GM12864 (cell line): Measurements from ENCODE around the gene SGSM1.
"Not testable (repeated sequence)": the region's sequence is repeated elsewhere in the genome, so short reads cannot be mapped to it uniquely, and the experiment has no call there.

Experiments
- DNase-seq: peaks from one replicate; pipeline ENCODE4 v3.0.0-alpha.2; 2011; ENCODE audit warnings: low read depth
- H3K4me3 ChIP-seq: 2 replicates; pipeline ENCODE4 v1.5.1; 2011; ENCODE audit warnings: mild to moderate bottlenecking, low read depth, low read length, control low read depth
- TF ChIP-seq, protein P1 (sequence below): IDR thresholded peaks from 2 replicates; pipeline ENCODE4 v1.5.1; 2011; ENCODE audit warnings: low read depth, mild to moderate bottlenecking, moderate library complexity, low read length, control low read depth, inconsistent platforms; ENCODE audit errors: missing control alignments

Gene SGSM1

GRCh38 chr22:24894220-24894975, 88.4 kb downstream of the SGSM1 start:
- no peak for DNase-seq
- TF ChIP-seq, protein P1, sequence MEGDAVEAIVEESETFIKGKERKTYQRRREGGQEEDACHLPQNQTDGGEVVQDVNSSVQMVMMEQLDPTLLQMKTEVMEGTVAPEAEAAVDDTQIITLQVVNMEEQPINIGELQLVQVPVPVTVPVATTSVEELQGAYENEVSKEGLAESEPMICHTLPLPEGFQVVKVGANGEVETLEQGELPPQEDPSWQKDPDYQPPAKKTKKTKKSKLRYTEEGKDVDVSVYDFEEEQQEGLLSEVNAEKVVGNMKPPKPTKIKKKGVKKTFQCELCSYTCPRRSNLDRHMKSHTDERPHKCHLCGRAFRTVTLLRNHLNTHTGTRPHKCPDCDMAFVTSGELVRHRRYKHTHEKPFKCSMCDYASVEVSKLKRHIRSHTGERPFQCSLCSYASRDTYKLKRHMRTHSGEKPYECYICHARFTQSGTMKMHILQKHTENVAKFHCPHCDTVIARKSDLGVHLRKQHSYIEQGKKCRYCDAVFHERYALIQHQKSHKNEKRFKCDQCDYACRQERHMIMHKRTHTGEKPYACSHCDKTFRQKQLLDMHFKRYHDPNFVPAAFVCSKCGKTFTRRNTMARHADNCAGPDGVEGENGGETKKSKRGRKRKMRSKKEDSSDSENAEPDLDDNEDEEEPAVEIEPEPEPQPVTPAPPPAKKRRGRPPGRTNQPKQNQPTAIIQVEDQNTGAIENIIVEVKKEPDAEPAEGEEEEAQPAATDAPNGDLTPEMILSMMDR: no peak

GRCh38 chr22:24894998-24895397, 89.0 kb downstream of the SGSM1 start:
- no peak for DNase-seq
- H3K4me3 ChIP-seq: no peak overlapping the region
- TF ChIP-seq, protein P1: no peak

More at GRCh38 chr22:24894220-24894975, 88.4 kb downstream of the SGSM1 start:
- H3K4me3 ChIP-seq: no peak overlapping the region

DNA sequence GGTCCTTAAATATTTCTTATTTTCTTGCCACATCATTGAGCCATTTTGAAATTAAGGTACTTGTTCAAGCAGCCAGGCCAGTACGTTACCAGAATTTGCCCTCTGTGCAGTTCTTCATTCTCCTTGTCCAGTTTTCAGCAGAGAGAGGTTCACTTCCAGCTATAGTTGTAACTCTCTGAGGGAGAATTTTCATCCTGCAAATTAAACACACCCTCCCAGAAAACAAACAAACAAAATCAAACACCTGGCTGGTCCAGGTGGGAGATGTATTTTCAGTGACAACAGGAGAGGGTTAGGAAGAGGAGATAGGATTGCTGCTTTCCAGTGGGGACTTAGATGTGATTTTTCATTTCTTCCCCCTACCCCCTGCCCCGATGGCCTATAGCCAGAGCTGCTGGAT, 95.4 kb downstream of the SGSM1 start:
- H3K4me3 ChIP-seq: no peak overlapping the region
- no peak for DNase-seq
- TF ChIP-seq, protein P1: no peak

DNA sequence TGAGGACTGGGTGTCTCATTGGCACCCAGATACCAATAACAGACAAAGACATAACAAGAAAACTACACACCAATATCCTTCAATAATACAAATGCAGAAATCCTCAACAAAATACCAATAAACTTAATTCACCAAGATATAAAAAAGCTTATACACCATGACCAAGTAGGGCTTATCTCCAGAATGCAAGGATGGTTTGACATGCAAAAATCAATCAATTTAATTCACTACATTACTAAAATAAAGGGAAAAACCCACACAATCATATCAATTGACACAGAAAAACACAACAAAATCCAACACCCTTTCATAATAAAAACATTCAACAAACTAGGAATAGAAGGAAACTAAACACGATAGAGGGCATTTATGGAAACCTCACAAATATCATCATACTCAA, 99.9 kb downstream of the SGSM1 start:
- no peak overlapping the region for H3K4me3 ChIP-seq
- no peak for DNase-seq
- TF ChIP-seq, protein P1: no peak

- H3K4me3 ChIP-seq, DNase-seq: not testable (repeated sequence)
These were observed 101.1 kb downstream of the SGSM1 start for GRCh38 chr22:24907101-24907500.

GRCh38 chr22:24920029-24920428, 114.0 kb downstream of the SGSM1 start:
- no peak for DNase-seq
- TF ChIP-seq, protein P1: no peak
- H3K4me3 ChIP-seq: no peak overlapping the region

- DNase-seq: no peak
- TF ChIP-seq, protein P1: no peak
- no peak overlapping the region for H3K4me3 ChIP-seq
These were observed 119.8 kb downstream of the SGSM1 start for GRCh38 chr22:24925586-24926427.
